ENCODE data around the gene INHBC. TPM values are rescaled to one million over a fixed set of nuclear protein-coding genes. Genes with fewer than 3 reads are reported as not detected.
A peak's percentile ranks its signal among the peaks of the same experiment; 100 is the strongest.

The INHBC gene
- total RNA-seq, 1 donor from 2014 or later, result not detected

GRCh38 chr12:57452937-57453509 lies 18.4 kb downstream of the INHBC start:
- H3K36me3 ChIP-seq, result no peaks in the 10 kb centered on the region
- peaks cover 5% of the 10 kb centered on the region for H3K27me3 ChIP-seq (ENCODE audit: low read depth)
- H3K9me3 ChIP-seq, result no peaks in the 10 kb centered on the region
- ATAC-seq (peak; percentile 87), DNase-seq (peak; percentile 83)
- no peaks in the 10 kb centered on the region for H3K4me1 ChIP-seq
- TF ChIP-seq CTCF (IDR thresholded peaks at IDR 0.05), result peak; percentile 91
- intact Hi-C loops (cut with DNase I), result no loop called here
- no peak overlapping the region for H3K27ac ChIP-seq
- no peak overlapping the region for H3K4me3 ChIP-seq

- Histone ChIP-seq H3K36me3 (no peaks in the 10 kb centered on the region), H3K27me3 (ENCODE audit: low read depth) (peaks cover 5% of the 10 kb centered on the region), H3K27ac (no peak overlapping the region), H3K4me1 (peaks cover 8% of the 10 kb centered on the region), H3K4me3 (no peak overlapping the region), H3K9me3 (no peaks in the 10 kb centered on the region)
- intact Hi-C loops (cut with DNase I), result no loop called here
- DNase-seq, result no peak
- no peak for ATAC-seq
- no peak for TF ChIP-seq CTCF (IDR thresholded peaks at IDR 0.05)
Measured at GRCh38 chr12:57454213-57454565, 19.6 kb downstream of the INHBC start.

- ATAC-seq (no peak), DNase-seq (no peak)
- no peak for TF ChIP-seq CTCF (IDR thresholded peaks at IDR 0.05)
- Histone ChIP-seq H3K4me3 (no peak within 1 kb of the TSS), H3K36me3 (no peaks in the 10 kb centered on the region), H3K27me3 (ENCODE audit: low read depth) (peaks cover 5% of the 10 kb centered on the region), H3K4me1 (peaks cover 8% of the 10 kb centered on the region), H3K9me3 (no peaks in the 10 kb centered on the region), H3K27ac (no peak within 1 kb of the TSS)
- intact Hi-C loops (cut with DNase I), result no loop called here
Measured at GRCh38 chr12:57454566-57455373, 20.2 kb downstream of the INHBC start, which contains the start of gene INHBE. Gene INHBE (plus strand): TSS chr12:57455307. CDS start chr12:57455537, 230 bp downstream.

GRCh38 chr12:57455374-57456144 lies 21.0 kb downstream of the INHBC start:
- ATAC-seq (no peak), DNase-seq (no peak)
- Histone ChIP-seq H3K36me3 (no peaks in the 10 kb centered on the region), H3K9me3 (no peaks in the 10 kb centered on the region), H3K27me3 (ENCODE audit: low read depth) (peaks cover 5% of the 10 kb centered on the region), H3K4me1 (peaks cover 15% of the 10 kb centered on the region), H3K27ac (no peak overlapping the region), H3K4me3 (no peak overlapping the region)
- intact Hi-C loops (cut with DNase I), result no loop called here
- TF ChIP-seq CTCF (IDR thresholded peaks at IDR 0.05), result no peak

GRCh38 chr12:57456145-57456700 lies 21.6 kb downstream of the INHBC start:
- Histone ChIP-seq H3K27me3 (ENCODE audit: low read depth) (peaks cover 5% of the 10 kb centered on the region), H3K4me1 (peaks cover 21% of the 10 kb centered on the region), H3K4me3 (no peak overlapping the region), H3K27ac (no peak overlapping the region), H3K36me3 (no peaks in the 10 kb centered on the region), H3K9me3 (no peaks in the 10 kb centered on the region)
- TF ChIP-seq CTCF (IDR thresholded peaks at IDR 0.05), result peak; percentile 45
- intact Hi-C loops (cut with DNase I), result no loop called here
- no peak for ATAC-seq
- DNase-seq, result no peak
